Activated CD8-positive, alpha-beta T cell treated with anti-CD3 and anti-CD28 coated beads for 36 hours (primary cell): ENCODE measurements around the gene DGAT2. TPM values are rescaled to one million over a fixed set of nuclear protein-coding genes. Genes with fewer than 3 reads are reported as not detected.

ENCODE experiments used
- ATAC-seq: fragments of 200-7000 bp; cut with Tn5 transposase; one replicate; pipeline ENCODE4 v1.10.0; 2021; ENCODE audit warnings: mild to moderate bottlenecking, moderate library complexity
- CTCF ChIA-PET: fragments of 350-600 bp; sonication (Branson Sonifier 250); formaldehyde crosslinking; loops from one replicate; lab custom pipeline; 2021; ENCODE audit warnings: antibody characterized with exemption; lab: Charles Lee
- POLR2A ChIA-PET: fragments of 350-600 bp; sonication (Branson Sonifier 250); formaldehyde crosslinking; loops from one replicate; lab custom pipeline; 2021; ENCODE audit warnings: antibody characterized with exemption; lab: Charles Lee
- DNase-seq: peaks from one replicate; pipeline ENCODE4 v3.0.0-alpha.2; 2020
- H3K27ac Mint-ChIP-seq: one replicate; pipeline ENCODE4 v1.8.0; 2021; ENCODE audit warnings: mild to moderate bottlenecking, mixed read lengths
- H3K27me3 Mint-ChIP-seq: one replicate; pipeline ENCODE4 v1.8.0; 2021; ENCODE audit warnings: mixed read lengths
- H3K36me3 Mint-ChIP-seq: one replicate; pipeline ENCODE4 v1.8.0; 2021; ENCODE audit warnings: low read depth, mixed read lengths
- H3K4me1 Mint-ChIP-seq: one replicate; pipeline ENCODE4 v1.8.0; 2021; ENCODE audit warnings: low read depth, mixed read lengths
- H3K4me3 Mint-ChIP-seq: one replicate; pipeline ENCODE4 v1.8.0; 2021; ENCODE audit warnings: mild to moderate bottlenecking, moderate library complexity, mixed read lengths
- H3K9me3 Mint-ChIP-seq: one replicate; pipeline ENCODE4 v1.8.0; 2021; ENCODE audit warnings: mixed read lengths
- intact Hi-C: fragments of 100-400 bp; cut with micrococcal nuclease; formaldehyde crosslinking; loops from one replicate; pipeline ENCODE4 v1.10.0; 2022
- total RNA-seq, 2 experiments: library from RNA; stranded (reverse); gene quantifications; one replicate each; pipeline ENCODE4 v1.2.3, GENCODE V29; 2021
- TF ChIP-seq, protein P1 (sequence below): fragments of 200-600 bp; IDR thresholded peaks from one replicate; pipeline ENCODE4 v1.8.0; 2022; ENCODE audit warnings: antibody characterized with exemption, mild to moderate bottlenecking

The DGAT2 gene
- total RNA-seq, 2 experiments from 2014 or later, result 1.7 to 1.8 TPM

DNA sequence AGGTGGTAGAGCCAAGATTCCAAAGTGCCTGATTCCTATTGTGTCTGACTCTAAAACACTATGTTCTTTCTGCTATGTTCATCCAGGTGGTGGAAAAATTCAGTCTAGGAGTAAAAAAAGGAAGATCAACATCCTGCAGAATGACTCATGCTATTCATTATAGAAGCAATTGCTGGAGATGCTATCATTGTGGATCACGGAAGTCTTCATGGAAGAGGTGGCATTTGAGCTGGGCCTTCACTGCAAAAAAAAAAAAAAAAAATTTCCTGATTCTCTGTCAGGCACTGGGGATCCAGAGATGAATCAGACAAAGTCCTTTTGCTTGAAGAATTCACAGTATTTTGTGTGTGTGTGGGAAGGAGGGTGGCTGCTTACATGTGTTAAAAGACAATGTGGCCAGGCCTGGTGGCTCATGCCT lies 45.1 kb downstream of the DGAT2 start:
- intact Hi-C loops, result no loop called here
- TF ChIP-seq, protein P1, sequence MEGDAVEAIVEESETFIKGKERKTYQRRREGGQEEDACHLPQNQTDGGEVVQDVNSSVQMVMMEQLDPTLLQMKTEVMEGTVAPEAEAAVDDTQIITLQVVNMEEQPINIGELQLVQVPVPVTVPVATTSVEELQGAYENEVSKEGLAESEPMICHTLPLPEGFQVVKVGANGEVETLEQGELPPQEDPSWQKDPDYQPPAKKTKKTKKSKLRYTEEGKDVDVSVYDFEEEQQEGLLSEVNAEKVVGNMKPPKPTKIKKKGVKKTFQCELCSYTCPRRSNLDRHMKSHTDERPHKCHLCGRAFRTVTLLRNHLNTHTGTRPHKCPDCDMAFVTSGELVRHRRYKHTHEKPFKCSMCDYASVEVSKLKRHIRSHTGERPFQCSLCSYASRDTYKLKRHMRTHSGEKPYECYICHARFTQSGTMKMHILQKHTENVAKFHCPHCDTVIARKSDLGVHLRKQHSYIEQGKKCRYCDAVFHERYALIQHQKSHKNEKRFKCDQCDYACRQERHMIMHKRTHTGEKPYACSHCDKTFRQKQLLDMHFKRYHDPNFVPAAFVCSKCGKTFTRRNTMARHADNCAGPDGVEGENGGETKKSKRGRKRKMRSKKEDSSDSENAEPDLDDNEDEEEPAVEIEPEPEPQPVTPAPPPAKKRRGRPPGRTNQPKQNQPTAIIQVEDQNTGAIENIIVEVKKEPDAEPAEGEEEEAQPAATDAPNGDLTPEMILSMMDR, result no peak
- ChIA-PET POLR2A (interaction anchor here (0.8 kb wide), 1 partner anchor 39 kb away, joined by 3 read pairs; no protein-coding TSS in a partner anchor), CTCF (interaction anchor here (1.7 to 4.0 kb wide), 4 partner anchors 11 to 339 kb away, joined by 4 to 39 read pairs (median 10); no protein-coding TSS in a partner anchor)
- H3K4me3 Mint-ChIP-seq, result no peak overlapping the region
- peaks cover 2% of the 10 kb centered on the region for H3K36me3 Mint-ChIP-seq
- DNase-seq (no peak), ATAC-seq (no peak)
- peaks cover 9% of the 10 kb centered on the region for H3K4me1 Mint-ChIP-seq
- H3K27me3 Mint-ChIP-seq, result no peaks in the 10 kb centered on the region
- no peaks in the 10 kb centered on the region for H3K9me3 Mint-ChIP-seq
- no peak overlapping the region for H3K27ac Mint-ChIP-seq

DNA sequence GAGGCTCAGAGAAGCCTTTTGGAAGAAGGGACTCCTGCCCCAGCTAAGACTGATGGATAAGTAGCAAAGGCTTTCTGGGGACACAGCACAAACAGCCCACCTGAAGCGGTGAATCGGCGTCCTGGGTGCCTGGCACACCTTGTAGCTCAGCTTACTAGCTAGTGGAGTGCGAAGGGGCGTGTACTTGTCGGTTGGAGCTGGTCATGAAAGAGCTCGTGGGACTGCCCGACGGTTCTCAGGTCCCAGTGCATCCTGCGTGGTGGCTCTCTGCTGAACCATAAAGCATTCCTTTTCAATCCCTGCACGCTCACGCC lies 45.7 kb downstream of the DGAT2 start:
- ChIA-PET POLR2A (interaction anchor here (0.6 to 1.0 kb wide), 2 partner anchors 10 to 378 kb away, joined by 3 read pairs; no protein-coding TSS in a partner anchor), CTCF (interaction anchor here (1.7 to 4.0 kb wide), 5 partner anchors 12 to 338 kb away, joined by 4 to 39 read pairs (median 8); no protein-coding TSS in a partner anchor)
- H3K27ac Mint-ChIP-seq, result peak overlapping the region; percentile 94
- no peaks in the 10 kb centered on the region for H3K27me3 Mint-ChIP-seq
- DNase-seq (no peak), ATAC-seq (peak; percentile 32)
- H3K4me3 Mint-ChIP-seq, result no peak overlapping the region
- TF ChIP-seq, protein P1, result no peak
- peaks cover 4% of the 10 kb centered on the region for H3K36me3 Mint-ChIP-seq
- H3K9me3 Mint-ChIP-seq, result no peaks in the 10 kb centered on the region
- intact Hi-C loops, result no loop called here
- peaks cover 9% of the 10 kb centered on the region for H3K4me1 Mint-ChIP-seq

DNA sequence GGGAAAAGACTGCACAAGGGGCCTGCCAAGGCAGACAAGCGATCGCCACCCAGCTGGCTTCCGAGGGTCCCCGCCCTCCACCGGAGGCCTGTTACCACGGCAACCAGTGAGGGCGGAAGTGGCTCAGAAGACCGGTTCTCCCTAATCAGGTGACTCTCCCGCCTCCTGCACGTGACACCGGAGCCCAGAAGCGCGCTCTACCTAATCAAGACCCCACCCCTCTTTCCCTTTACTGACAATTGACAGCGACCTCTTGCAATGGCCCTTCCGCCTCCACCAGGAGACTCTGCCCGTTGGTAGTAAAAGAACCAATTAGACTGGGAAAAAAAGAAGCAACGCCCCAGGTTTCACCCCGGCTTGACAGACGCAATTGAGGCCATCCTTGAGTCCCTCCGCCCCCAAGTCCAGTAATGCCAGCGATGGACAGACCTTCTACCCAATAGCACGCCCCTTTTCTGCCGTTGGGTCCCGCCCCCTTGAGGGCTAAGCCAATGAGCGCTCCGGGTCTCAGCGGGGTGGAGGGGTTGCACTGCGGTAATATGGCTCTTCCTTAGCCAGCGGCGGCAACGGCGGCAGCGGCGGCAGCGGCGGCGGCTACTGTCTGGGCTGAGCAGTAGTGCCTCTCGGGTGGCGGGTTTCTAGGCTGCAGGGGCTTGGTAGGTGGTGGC lies 46.2 kb downstream of the DGAT2 start, which contains the start of gene UVRAG:
Gene UVRAG, plus strand, starts transcription at position 534 of the 668 bp plus-strand sequence. CDS start 198 bp downstream, outside the sequence.
- intact Hi-C loops, result no loop called here
- Mint-ChIP-seq H3K9me3 (no peaks in the 10 kb centered on the region), H3K36me3 (peaks cover 4% of the 10 kb centered on the region), H3K4me1 (peaks cover 9% of the 10 kb centered on the region), H3K27ac (peak within 1 kb of the TSS; percentile 94), H3K27me3 (no peaks in the 10 kb centered on the region), H3K4me3 (no peak within 1 kb of the TSS)
- TF ChIP-seq, protein P1, result no peak
- ATAC-seq, result peak; percentile 94
- POLR2A ChIA-PET, result interaction anchor here (0.6 to 1.3 kb wide), 3 partner anchors 9 to 377 kb away, joined by 3 to 5 read pairs (median 3); no protein-coding TSS in a partner anchor
- CTCF ChIA-PET, result interaction anchor here (1.7 to 4.0 kb wide), 5 partner anchors 12 to 338 kb away, joined by 4 to 39 read pairs (median 8); no protein-coding TSS in a partner anchor
- peak; percentile 98 for DNase-seq

DNA sequence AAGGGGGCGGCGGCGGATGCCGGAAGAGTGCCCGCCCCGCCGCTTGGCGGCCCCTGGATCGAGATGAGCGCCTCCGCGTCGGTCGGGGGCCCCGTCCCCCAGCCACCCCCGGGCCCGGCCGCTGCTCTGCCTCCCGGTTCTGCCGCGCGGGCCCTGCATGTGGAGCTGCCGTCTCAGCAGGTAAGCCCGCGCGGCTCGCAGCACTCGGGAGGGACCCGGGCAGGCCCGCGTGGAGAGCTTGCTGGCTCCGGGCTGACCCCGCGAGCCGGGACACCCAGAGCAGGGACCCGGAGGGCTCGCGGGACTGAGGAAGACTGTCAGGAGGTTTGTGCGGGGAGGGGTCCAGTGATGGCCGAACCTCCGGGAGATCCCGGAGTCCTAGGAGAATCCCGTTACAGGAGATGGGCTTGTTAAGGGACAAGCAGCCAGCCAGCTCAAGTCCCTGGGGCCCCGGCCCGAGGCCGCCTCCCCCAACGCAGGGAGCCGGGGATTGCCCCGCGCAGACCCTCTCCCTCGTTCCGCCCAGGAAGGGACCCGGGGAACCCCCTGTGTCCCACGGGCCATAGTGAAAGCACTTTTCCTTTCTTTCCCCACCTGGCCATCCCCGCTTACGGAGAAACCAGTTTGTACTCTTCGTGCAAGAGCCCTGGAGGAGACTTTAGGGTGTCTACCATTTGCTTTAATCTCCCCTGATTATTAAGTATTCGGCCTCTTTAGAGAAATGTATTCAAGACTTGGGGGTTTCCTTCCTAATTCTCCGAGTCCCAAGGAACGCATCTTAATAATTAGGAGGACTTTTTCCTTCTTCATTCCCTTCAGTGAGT lies 47.0 kb downstream of the DGAT2 start:
- ChIA-PET CTCF (interaction anchor here (1.8 to 2.7 kb wide), 2 partner anchors 52 to 53 kb away, joined by 5 to 12 read pairs; no protein-coding TSS in a partner anchor), POLR2A (interaction anchor here (0.7 to 1.3 kb wide), 2 partner anchors 47 to 58 kb away, joined by 3 to 5 read pairs; no protein-coding TSS in a partner anchor)
- TF ChIP-seq, protein P1, result no peak
- peak; percentile 31 for ATAC-seq
- Mint-ChIP-seq H3K27ac (peak overlapping the region; percentile 94), H3K27me3 (no peaks in the 10 kb centered on the region), H3K9me3 (no peaks in the 10 kb centered on the region), H3K4me1 (peaks cover 9% of the 10 kb centered on the region), H3K4me3 (no peak overlapping the region), H3K36me3 (peaks cover 4% of the 10 kb centered on the region)
- DNase-seq, result peak; percentile 45
- intact Hi-C loops, result no loop called here
